GM08714 (cell line): ENCODE measurements around the gene SV2A.
"Not testable (repeated sequence)": the region's sequence is repeated elsewhere in the genome, so short reads cannot be mapped to it uniquely, and the experiment has no call there.

Source experiments
- H3K4me3 ChIP-seq: fragments of 200-500 bp; sonication (Bioruptor generic); 2 replicates; pipeline ENCODE4 v1.5.1; 2014; ENCODE audit warnings: mild to moderate bottlenecking, low read length, inconsistent platforms
- ZNF274 ChIP-seq: IDR thresholded peaks from 2 replicates; pipeline ENCODE4 v1.6.1; 2012; ENCODE audit warnings: mild to moderate bottlenecking, low read depth, low read length

Gene SV2A

GRCh38 chr1:149886396-149887195 lies 31.0 kb downstream of the SV2A start:
- no peak for TF ChIP-seq ZNF274
- peak overlapping the region; percentile 98; the same call in 1 of the 2 replicates for H3K4me3 ChIP-seq

- H3K4me3 ChIP-seq: peak overlapping the region; percentile 98
Measured at GRCh38 chr1:149886121-149886395, 31.6 kb downstream of the SV2A start.

GRCh38 chr1:149885339-149886120 lies 32.1 kb downstream of the SV2A start:
- peak overlapping the region; percentile 98 for H3K4me3 ChIP-seq
- no peak for TF ChIP-seq ZNF274

DNA sequence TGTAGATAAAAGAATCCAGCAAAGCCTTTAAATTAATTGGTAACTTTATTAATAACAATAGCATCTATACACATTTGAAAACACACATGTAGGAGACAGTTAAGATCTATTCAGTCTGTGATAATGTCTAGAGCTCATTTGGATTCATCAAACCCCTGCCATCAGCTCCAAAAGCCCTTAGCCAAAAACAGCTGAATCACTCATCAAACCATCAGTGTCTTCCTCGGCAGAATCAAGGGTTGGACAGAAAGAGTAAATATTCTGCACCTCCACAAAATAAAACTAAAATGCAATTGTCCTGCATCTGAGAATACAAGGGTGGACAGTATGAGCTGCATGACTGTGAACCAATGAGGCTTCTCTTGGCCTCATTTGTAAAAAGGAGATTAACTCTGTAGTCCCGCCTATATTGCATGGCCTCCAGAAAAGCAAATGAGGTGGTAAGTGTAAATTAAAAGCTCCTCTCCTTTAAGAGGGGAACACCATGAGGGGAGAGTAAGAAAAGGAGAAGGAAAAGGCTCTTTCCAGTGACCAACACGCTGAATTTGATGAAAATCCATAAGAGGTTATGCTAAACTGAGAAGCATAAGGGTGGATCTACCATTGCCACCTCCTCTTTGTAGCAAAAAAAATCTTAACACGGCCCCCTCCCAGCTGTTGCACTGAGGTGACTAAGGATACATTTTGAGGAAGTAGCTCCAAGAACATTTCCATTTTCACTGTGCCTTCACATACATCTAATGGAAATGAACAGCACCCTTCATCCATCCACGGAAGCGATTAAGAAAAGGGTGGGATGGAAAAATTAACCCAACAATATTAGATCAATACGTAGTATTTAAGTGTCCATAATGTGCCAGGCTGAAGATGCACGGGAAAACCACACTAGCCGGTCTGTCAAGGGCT lies 33.0 kb downstream of the SV2A start:
- peak overlapping the region; percentile 98 for H3K4me3 ChIP-seq
- TF ChIP-seq ZNF274: no peak

DNA sequence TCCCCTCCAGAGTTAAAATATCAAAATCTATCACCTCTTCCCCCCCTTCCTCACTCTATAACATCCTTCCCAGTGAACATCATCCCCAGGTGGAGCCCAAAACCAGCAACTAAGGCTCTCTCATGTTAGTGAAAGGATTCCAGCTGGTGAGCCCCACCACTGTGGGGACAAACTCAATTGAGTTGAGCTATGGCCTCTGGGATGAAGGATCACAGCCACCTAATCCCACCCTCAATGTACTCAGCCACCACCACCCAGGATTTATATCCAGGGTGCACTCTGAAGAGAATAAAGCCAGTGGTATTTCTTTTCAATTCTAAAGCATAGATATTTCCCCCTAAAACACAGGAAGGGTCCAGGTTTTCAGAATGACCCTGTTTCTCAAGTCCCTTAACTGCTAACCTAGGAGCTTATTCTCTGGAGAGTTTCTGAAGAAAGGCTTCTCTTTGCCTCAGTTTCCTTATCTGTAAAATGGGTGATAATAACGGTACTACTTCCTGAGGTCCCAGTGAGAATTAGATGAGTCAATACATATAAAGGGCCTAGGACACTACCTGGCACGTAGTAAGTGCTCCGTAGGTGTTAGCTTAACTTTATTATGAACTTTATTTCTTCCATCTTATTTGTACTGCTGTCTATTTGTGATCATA lies 33.9 kb downstream of the SV2A start:
- H3K4me3 ChIP-seq: no peak overlapping the region
- no peak for TF ChIP-seq ZNF274

DNA sequence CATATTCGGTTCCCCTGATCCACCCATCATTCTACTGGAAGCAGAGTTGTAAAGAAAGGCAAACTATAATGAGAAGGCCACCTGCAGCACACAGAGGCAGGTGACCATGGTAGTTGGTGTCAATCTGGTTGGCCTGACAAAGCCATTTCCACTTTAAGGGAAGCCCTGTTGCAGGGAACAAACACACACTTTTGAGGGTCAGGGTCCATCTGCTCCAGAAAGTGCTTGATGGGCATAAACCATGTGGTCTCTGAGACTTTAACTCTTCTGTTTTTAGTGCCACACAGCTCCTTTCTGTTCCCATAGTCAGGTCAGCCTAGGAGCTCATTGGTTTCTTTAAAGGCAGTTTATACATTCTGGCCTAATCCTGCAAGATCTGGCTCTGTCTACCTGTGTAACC lies 35.8 kb downstream of the SV2A start:
- H3K4me3 ChIP-seq: no peak overlapping the region
- no peak for TF ChIP-seq ZNF274

- H3K4me3 ChIP-seq: no peak overlapping the region
- TF ChIP-seq ZNF274: no peak
Measured at GRCh38 chr1:149879556-149879955, 38.1 kb downstream of the SV2A start.

DNA sequence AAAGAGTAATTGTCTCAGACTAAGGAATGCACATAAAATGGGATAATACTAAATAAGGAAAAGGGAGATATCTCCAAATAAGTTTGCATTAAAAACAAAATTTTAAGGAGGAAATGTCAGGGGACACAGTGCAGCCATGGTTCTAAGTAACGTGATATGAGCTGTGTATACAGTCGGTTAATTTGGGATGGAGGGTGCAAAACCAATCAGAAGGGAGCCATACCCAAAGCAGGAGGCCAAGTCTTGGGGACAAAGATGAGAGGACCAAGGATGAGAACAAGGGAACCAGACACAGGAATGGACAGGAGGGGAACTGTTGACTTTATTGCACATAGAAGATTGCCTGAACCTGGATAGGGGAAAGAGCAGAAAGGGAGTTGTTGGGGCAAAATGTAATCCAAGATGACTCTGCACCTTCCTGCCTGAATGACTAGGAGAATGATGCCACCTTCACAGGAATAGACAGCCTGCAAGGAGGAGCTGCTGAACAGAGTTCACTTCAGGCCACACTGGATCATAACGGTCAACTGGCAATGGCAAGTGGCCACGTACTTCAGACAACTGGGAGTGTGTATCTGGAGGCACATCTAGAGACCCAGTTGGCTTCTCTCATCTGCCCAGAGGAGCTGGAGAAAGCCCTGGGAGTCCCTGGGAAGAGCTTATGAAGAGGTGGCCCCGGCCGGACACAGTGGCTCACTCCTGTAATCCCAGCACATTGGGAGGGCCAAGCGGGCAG lies 40.3 kb downstream of the SV2A start:
- H3K4me3 ChIP-seq: no peak overlapping the region
- TF ChIP-seq ZNF274: no peak

DNA sequence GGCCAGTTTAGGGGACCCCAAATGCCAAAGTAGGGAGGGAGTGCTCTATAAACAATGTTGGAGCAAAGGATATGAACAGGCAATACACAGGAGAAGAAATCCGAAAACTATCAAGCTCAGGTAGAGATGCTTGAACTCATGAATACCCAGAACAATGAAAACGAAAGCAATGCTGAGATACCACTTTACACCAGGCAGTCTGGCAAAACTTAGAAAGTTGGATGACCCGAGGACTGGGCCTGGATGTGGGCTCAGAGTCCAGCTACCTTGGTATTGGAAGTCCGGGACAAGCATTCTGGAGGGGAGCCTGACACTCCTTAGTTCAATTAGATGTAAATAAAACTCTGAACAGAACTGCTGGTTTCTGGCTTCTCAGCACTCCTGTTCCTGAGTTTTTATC lies 44.6 kb downstream of the SV2A start:
- not testable (repeated sequence) for H3K4me3 ChIP-seq

DNA sequence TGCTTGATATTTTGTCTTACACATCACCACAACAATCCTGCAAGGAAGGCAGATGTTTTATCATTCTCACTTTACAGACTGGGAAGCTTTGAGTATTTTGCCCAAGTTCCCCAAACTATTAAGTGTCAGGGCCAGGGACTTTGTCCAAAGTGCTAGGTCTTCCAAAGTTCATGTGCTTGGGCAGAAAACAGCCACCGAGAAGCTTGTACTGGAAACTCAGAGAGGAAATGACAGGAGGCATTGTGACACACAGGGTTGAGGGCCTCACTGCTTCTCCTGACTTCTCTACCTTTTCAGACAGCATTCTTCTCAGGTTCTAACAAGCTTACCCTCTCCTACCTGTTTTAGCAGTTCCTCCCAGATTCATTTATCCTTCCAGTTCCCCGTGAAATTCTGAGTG lies 50.8 kb downstream of the SV2A start:
- H3K4me3 ChIP-seq: not testable (repeated sequence)

DNA sequence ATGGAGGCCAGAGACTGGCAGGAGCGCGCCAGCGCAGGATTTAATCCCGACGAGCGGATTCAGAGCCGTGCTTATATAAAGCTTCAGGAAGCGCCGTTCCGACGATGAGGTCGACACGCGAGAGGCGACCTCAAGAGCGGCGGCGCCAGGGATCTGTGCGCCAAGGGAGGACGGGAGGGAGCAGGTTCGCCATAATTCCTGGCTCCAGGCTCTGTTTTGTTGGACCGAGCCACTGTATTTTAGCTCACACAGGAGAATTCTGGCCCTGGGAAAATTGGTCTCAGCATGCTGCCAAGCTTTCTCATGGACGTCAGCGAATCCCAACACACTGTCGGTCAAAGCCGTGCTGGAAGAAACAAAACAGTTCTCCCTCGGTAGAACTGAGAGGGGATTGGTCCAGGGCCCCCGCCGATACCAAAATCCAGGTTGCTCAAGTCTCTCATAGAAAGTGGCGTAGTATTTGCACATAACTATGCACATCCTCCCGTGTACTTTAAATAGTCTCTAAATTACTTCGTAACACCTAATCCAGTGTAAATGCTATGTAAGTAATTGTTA lies 56.1 kb downstream of the SV2A start:
- not testable (repeated sequence) for H3K4me3 ChIP-seq

GRCh38 chr1:149860684-149861496 lies 56.8 kb downstream of the SV2A start:
- not testable (repeated sequence) for H3K4me3 ChIP-seq

DNA sequence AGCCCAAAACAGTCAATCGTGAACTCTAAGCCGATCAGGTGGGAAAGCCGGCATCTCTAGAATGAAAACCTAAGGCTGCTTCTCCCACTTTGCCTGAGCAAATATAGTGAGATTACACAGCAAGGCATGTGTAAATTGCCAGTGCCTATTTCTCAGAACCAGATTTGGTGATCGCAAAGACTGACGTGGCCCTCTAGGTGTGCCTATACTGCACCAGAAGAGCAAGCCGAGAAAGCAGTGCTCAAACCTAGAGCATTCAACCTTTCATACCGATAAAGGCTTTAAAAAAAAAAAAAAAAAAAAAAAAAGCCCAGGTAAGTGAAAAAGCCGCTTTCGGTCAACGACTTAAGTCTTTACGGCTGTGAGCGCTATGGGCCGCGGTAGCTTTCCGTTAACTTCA lies 57.4 kb downstream of the SV2A start:
- not testable (repeated sequence) for H3K4me3 ChIP-seq
